NCI-H146 (cell line): Measurements from ENCODE around the gene APOBEC2.

Experiments used
- DNase-seq: peaks from one replicate; lab custom pipeline; 2025; lab: John Stamatoyannopoulos, UW

The APOBEC2 gene

GRCh38 chr6:41090841-41091761 lies 38.1 kb downstream of the APOBEC2 start:
- DNase-seq: no peak

- DNase-seq: peak; percentile 13
Observed at GRCh38 chr6:41092421-41093140, 39.6 kb downstream of the APOBEC2 start.

GRCh38 chr6:41093729-41094128 lies 40.7 kb downstream of the APOBEC2 start:
- no peak for DNase-seq

GRCh38 chr6:41097467-41098090 lies 44.6 kb downstream of the APOBEC2 start:
- no peak for DNase-seq

GRCh38 chr6:41098366-41098765 lies 45.4 kb downstream of the APOBEC2 start:
- no peak for DNase-seq

- no peak for DNase-seq
Observed at GRCh38 chr6:41100871-41101287, 47.9 kb downstream of the APOBEC2 start.

- no peak for DNase-seq
Observed at GRCh38 chr6:41103847-41104246, 50.8 kb downstream of the APOBEC2 start.

- DNase-seq: no peak
Observed at GRCh38 chr6:41111017-41111416, 58.0 kb downstream of the APOBEC2 start.
